HG03558 (cell line): ENCODE results near the gene AIFM2.
"Not testable (repeated sequence)": the region's sequence is repeated elsewhere in the genome, so short reads cannot be mapped to it uniquely, and the experiment has no call there.

Experiments
- ATAC-seq: cut with Tn5 transposase; IDR thresholded peaks from one replicate; pipeline ENCODE4 v1.9.1; 2021; ENCODE audit warnings: moderate number of reproducible peaks; ENCODE audit not compliant: unreplicated experiment; ENCODE audit errors: extremely low read depth

Gene AIFM2

GRCh38 chr10:70096016-70096704, 36.5 kb downstream of the AIFM2 start:
- ATAC-seq: no peak

DNA sequence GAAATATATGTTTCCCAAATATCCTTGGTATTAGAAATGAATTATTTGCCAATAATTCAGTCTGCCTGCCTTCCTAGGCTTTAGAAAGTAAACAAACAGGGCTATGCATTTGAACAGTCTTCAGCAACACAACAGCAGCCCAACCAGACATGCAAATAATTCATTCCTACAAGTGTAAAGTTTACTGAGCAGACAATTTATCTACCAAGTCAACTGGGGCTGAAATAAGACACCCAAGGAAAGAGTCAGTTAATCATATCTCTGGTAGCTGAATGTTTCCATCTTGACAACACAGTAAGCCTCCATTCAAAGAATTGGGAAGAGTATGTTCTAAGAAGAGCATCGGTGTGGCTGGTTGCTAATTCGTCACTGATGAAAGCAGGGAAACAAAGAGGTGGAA, 38.4 kb downstream of the AIFM2 start:
- no peak for ATAC-seq

- no peak for ATAC-seq
Measured at GRCh38 chr10:70093335-70093944, 39.2 kb downstream of the AIFM2 start.

DNA sequence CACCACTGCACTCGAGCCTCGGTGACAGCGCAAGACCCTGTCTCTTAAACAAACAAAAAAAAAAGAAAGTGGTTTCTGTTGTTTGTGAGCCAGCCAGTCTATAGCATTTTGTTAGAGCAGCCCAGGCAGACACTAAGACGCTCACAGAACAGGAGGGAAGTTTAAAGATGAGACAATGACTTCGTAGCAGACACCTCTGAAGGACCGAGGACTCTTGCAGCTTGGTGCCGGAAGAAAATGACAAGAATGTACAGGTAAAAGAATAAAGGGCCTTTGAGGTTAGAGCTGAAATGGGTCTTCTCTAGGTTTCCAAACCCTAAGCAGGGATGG, 40.3 kb downstream of the AIFM2 start:
- ATAC-seq: no peak

GRCh38 chr10:70090951-70091350, 41.7 kb downstream of the AIFM2 start:
- no peak for ATAC-seq

DNA sequence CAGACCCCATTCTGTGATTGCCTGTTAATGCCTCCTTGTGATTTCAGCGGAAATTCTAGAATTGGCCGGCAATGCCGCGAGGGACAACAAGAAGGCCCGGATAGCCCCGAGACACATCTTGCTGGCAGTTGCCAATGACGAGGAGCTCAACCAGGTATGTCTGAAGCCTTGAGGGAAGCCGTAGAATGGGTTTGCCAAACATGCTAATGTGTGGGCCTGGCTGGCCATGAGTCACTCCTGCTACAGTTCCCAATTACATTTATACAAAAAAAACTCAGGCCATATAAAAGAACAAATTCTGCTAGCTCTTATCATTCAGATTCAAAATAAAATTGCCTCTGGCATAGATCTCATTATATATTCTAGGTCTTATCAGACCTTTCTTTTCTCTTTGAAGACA, 42.6 kb downstream of the AIFM2 start:
- ATAC-seq: no peak

DNA sequence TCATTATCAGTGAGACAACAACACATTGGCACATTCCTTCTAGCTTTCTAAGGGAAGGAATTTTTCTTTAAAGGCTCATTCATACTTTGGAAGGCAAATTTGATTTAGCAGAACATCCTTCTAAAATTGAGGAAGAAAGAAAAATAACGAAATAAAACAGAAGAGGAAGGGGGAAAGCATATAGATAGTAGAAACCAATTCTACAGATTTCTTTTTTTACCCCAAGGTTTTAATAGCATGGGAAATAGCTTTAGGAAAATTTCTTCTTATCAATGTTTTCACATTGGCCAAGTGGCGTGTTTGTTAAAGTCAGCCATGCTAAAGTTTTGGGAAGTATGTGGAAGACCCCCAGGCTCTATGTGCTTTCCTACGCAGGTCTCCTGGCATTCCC, 44.3 kb downstream of the AIFM2 start:
- no peak for ATAC-seq

DNA sequence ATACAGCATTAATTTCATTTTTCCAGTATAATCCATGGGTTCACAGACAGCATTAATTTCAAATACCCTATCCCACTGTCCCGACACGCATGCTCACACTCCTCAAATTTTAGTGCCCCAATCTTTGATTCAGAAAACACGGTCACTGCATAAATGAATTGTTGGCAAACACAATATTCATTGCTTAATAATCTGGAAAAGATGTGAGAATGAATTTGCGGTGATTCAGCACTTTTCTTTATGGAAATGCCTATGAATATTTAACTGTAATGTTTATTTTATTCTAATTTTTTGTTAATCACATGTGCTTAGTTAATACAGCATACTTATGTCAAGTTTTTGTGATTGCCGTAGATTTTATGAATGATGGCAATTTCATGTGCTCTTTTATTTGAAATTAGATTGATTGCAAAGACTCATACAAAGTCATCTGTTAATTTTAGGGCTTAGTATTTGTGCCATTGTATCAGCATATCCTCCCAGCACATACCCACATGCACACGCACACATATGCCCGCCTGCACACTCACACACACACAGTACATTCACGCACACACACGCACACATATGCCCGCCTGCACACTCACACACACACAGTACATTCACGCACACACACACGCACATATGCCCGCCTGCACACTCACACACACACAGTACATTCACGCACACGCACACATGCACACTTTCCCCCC, 44.9 kb downstream of the AIFM2 start:
- no peak for ATAC-seq

- no peak for ATAC-seq
Measured at GRCh38 chr10:70085975-70086613, 46.5 kb downstream of the AIFM2 start.

- ATAC-seq: no peak
Measured at GRCh38 chr10:70084189-70084588, 48.4 kb downstream of the AIFM2 start.

- ATAC-seq: not testable (repeated sequence)
Measured at GRCh38 chr10:70080789-70081188, 51.8 kb downstream of the AIFM2 start.

DNA sequence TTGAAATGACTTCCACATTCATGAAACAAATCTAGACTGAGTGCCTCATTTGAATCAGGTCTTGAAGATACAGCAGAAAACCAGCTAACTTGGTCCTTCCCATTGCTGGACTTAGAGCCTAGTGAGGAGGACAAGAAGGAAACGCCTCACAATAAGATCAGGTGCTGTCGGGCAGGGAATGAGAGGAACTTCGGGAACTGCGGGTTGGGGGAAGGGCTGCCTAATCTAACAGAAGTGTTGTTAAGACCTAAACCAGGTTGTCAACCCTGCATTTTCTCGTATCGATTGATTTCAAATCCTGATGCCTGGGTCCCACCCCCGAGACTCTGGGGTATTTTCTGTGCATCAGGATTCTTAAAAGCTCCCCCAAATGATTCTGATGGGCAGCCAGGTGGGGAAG, 53.7 kb downstream of the AIFM2 start:
- ATAC-seq: no peak

- ATAC-seq: no peak
Measured at GRCh38 chr10:70078329-70078728, 54.3 kb downstream of the AIFM2 start.

- no peak for ATAC-seq
Measured at GRCh38 chr10:70074971-70075370, 57.7 kb downstream of the AIFM2 start.

DNA sequence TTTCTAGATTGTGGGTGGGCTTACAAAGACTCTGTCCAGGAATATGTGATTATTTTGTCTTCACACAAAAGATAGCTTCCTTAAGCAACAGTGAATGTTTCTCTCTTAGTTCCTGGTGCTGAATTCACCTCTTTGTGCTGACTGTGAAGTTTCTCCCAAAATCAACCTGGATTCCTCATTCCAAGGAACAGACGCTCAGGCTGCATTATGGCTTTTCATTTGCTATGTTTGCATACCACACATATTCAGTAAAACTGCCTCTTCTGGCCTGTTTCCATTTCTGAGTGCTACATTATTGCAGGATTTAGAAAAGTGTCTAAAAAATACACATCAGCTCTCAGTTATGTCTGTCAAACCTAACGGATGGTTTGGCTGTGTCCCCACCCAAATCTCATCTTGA, 58.5 kb downstream of the AIFM2 start:
- no peak for ATAC-seq

DNA sequence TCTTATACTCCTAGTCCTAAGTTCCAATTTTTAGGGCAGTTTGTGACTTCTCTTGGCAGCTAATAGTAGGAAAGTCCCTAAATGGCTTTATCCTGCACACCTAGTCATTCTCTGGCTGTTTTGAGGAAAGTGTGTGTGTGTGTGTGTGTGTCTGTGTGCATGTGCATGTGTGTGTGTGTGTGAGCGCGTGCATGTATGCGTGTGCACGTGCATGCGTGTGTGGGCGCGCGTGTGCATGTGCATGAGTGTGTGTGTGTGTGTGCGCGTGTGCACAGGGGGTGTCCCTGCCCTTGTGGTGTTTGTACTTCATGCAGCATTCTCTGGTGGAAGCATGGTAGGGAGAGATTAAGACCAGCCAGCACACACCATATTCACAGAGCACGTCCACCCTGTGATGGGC, 61.8 kb downstream of the AIFM2 start:
- ATAC-seq: no peak

- no peak for ATAC-seq
Measured at GRCh38 chr10:70069346-70069745, 63.3 kb downstream of the AIFM2 start.

DNA sequence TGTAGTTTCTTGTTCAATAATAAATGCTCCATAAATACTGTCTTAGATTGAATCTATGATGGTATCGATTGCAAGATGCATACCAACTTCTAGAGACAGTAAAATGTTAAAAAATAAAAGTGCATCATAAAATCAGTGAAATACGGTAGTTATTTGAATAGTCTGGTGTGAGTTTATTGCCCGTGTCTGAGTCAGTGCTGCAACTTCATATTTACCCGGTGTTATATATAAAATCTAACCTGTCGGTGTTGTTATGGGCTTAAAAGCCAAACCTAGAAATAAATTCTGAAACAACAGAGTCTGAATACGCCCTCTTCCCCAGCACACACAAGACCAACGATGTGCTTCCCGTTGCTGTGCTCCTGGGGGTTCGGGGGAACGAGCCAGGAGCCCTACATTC, 63.7 kb downstream of the AIFM2 start:
- no peak for ATAC-seq

DNA sequence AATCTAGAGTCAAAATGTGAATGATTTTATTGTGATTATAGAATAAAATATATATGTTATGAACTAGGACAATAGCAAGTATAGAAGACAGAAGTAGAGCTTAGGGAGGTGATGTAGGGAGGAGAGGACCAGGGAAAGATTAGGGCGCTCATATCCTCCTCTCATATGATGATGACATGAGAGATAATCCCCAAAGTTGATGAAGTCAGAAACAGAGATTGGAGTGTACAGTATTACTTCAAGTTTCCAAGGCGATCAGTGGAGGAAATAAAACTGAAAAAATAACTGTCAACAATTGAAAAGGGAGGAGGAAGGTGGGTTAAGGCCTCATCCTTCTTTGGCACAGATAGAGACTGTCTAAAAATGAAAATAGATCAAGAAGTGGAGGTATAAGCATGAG, 65.0 kb downstream of the AIFM2 start:
- no peak for ATAC-seq

DNA sequence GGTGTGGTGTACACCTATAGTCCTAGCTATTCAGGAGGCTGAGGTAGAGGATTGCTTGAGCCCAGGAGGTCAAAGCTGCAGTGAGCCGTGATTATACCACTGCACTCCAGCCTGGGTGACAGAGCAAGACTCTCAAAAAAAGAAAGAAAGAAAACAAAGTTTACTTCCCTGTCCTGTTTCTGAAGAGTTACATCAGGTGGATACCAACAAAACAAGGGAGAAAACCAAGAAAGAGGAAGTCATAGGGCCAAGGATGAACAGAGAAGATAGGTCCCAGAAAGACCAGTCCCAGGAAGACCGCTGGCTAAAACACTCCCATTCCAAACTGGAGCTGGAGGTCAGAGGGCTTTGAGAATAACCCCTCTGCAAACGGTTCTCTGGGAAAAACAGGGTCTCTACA, 66.4 kb downstream of the AIFM2 start:
- ATAC-seq: no peak

DNA sequence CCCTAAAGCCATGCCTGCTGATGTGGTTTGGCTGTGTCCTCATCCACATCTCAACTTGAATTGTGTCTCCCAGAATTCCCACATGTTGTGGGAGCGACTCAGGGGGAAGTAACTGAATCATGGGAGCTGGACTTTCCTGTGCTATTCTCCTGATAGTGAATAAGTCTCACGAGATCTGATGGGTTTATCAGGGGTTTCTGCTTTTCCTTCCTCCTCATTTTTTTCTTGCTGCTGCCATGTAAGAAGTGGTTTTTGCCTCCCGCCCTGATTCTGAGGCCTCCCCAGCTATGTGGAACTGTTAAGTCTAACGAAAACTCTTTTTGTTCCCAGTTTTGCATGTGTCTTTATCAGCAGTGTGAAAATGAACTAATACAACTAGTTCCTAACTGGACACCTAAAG, 68.1 kb downstream of the AIFM2 start:
- ATAC-seq: no peak
